Liver (tissue), 9 donors: ENCODE data around the gene ARPIN. TPM values are rescaled to one million over a fixed set of nuclear protein-coding genes. Genes with fewer than 3 reads are reported as not detected.

Experiments used
- DNase-seq: peaks from one replicate; pipeline ENCODE4 v3.0.0-alpha.2; 2017; ENCODE audit warnings: low spot score
- H3K27ac ChIP-seq, 2 donors: one replicate each; pipeline ENCODE4 v1.7.0; 2013; ENCODE audit warnings: inconsistent platforms in 2 of 2, low read length in 2 of 2, control low read depth in 1 of 2, low read depth in 1 of 2, mild to moderate bottlenecking in 1 of 2
- H3K27me3 ChIP-seq, 4 donors: one replicate each; pipeline versions ENCODE4 v1.6.1 to v1.7.0; 2013; ENCODE audit warnings: low read length in 3 of 4, inconsistent platforms in 1 of 4, mild to moderate bottlenecking in 1 of 4, moderate library complexity in 1 of 4; ENCODE audit not compliant: control insufficient read depth in 4 of 4, insufficient read depth in 4 of 4
- H3K36me3 ChIP-seq, 4 donors: one replicate each; pipeline versions ENCODE4 v1.6.1 to v1.7.0; 2013; ENCODE audit warnings: low read length in 3 of 4, mild to moderate bottlenecking in 3 of 4, low read depth in 1 of 4, moderate library complexity in 1 of 4; ENCODE audit not compliant: control insufficient read depth in 4 of 4, insufficient read depth in 3 of 4
- H3K4me1 ChIP-seq, 4 donors: one replicate each; pipeline versions ENCODE4 v1.6.1 to v1.7.0; 2013; ENCODE audit warnings: low read length in 3 of 4, mild to moderate bottlenecking in 3 of 4, moderate library complexity in 1 of 4; ENCODE audit not compliant: control insufficient read depth in 4 of 4, insufficient read depth in 4 of 4
- H3K4me3 ChIP-seq, 3 donors: one replicate each; pipeline versions ENCODE4 v1.6.1 to v1.7.0; 2013; ENCODE audit warnings: low read length in 3 of 3, control low read depth in 1 of 3, low read depth in 1 of 3, mild to moderate bottlenecking in 1 of 3
- H3K9ac ChIP-seq, 2 donors: one replicate each; pipeline ENCODE4 v1.7.0; 2013; ENCODE audit warnings: low read length in 2 of 2, mild to moderate bottlenecking in 2 of 2, moderate library complexity in 2 of 2, control low read depth in 1 of 2, low read depth in 1 of 2
- H3K9me3 ChIP-seq, 4 donors: one replicate each; pipeline versions ENCODE4 v1.6.1 to v1.7.0; 2013; ENCODE audit warnings: low read length in 3 of 4; ENCODE audit not compliant: control insufficient read depth in 4 of 4
- ATF3 ChIP-seq: IDR thresholded peaks from 2 replicates; pipeline ENCODE4 v1.6.1; 2016; ENCODE audit warnings: antibody characterized with exemption
- CTCF ChIP-seq: fragments of 150-350 bp; IDR thresholded peaks from 2 replicates; pipeline ENCODE4 v1.5.1; 2017; ENCODE audit warnings: improper control_type of control experiment, low read depth, low read length; ENCODE audit not compliant: missing input control
- EGR1 ChIP-seq, 2 donors: IDR thresholded peaks; 2 replicates each; pipeline ENCODE4 v1.6.1; 2016 to 2018; ENCODE audit warnings: antibody characterized with exemption in 2 of 2, low read depth in 2 of 2
- FOXA1 ChIP-seq: IDR thresholded peaks from 2 replicates; pipeline ENCODE4 v1.6.1; 2016; ENCODE audit warnings: antibody characterized with exemption
- FOXA2 ChIP-seq: IDR thresholded peaks from 2 replicates; pipeline ENCODE4 v1.6.1; 2016; ENCODE audit warnings: antibody characterized with exemption
- GABPA ChIP-seq, 2 donors: IDR thresholded peaks in 1 of 2; conservative IDR thresholded peaks in 1 of 2; 2 replicates each; pipeline ENCODE4 v1.6.1; 2016; ENCODE audit warnings: antibody characterized with exemption in 2 of 2, mild to moderate bottlenecking in 1 of 2, moderate library complexity in 1 of 2
- HNF4A ChIP-seq, 2 donors: conservative IDR thresholded peaks; 2 replicates each; pipeline ENCODE4 v1.6.1; 2016; ENCODE audit warnings: antibody characterized with exemption in 2 of 2, mild to moderate bottlenecking in 2 of 2
- HNF4G ChIP-seq: IDR thresholded peaks from 2 replicates; pipeline ENCODE4 v1.6.1; 2016; ENCODE audit warnings: antibody characterized with exemption
- JUND ChIP-seq, 2 donors: IDR thresholded peaks; 2 replicates each; pipeline ENCODE4 v1.6.1; 2016; ENCODE audit warnings: antibody characterized with exemption in 2 of 2
- MAX ChIP-seq: IDR thresholded peaks from 2 replicates; pipeline ENCODE4 v1.6.1; 2016; ENCODE audit warnings: antibody characterized with exemption
- NR2F2 ChIP-seq: IDR thresholded peaks from 2 replicates; pipeline ENCODE4 v1.6.1; 2016; ENCODE audit warnings: antibody characterized with exemption
- RAD21 ChIP-seq, 2 donors: IDR thresholded peaks; 2 replicates each; pipeline ENCODE4 v1.6.1; 2016; ENCODE audit warnings: antibody characterized with exemption in 2 of 2, mild to moderate bottlenecking in 2 of 2
- RXRA ChIP-seq, 2 donors: IDR thresholded peaks; 2 replicates each; pipeline ENCODE4 v1.6.1; 2017 to 2018; ENCODE audit warnings: antibody characterized with exemption in 2 of 2, mild to moderate bottlenecking in 1 of 2
- SP1 ChIP-seq: IDR thresholded peaks from 2 replicates; pipeline ENCODE4 v1.6.1; 2018; ENCODE audit warnings: antibody characterized with exemption, mild to moderate bottlenecking
- TAF1 ChIP-seq: conservative IDR thresholded peaks from 2 replicates; pipeline ENCODE4 v1.6.1; 2016; ENCODE audit warnings: antibody characterized with exemption, mild to moderate bottlenecking
- YY1 ChIP-seq: IDR thresholded peaks from 2 replicates; pipeline ENCODE4 v1.6.1; 2016; ENCODE audit warnings: antibody characterized with exemption, mild to moderate bottlenecking
- ZBTB33 ChIP-seq: IDR thresholded peaks from 2 replicates; pipeline ENCODE4 v1.6.1; 2016; ENCODE audit warnings: antibody characterized with exemption
- WGBS: extraction: QIAGEN DNeasy Blood & Tissue Kit; methylation state at CpG from one replicate; pipeline ENCODE4 v1.1.7; 2013; 5-methylcytosine and 5-hydroxymethylcytosine counted together
- polyA plus RNA-seq, 2 donors: library from polyadenylated mRNA; stranded (reverse) in 1 of 2; unstranded in 1 of 2; fragments of 200-250 nt in 1 of 2; fragments of >200 nt in 1 of 2; fragmentation: Nextera tagmentation in 1 of 2; extraction: Ambion mirVana in 1 of 2; gene quantifications; one replicate each; pipeline versions ENCODE4 v1.2.1 to v1.2.3, GENCODE V29; 2013 to 2015
- total RNA-seq, 2 donors: library from RNA; depleted of rRNA; stranded (reverse); fragments of >200 nt; gene quantifications; one replicate each; pipeline ENCODE4 v1.2.3, GENCODE V29; 2014
- TF ChIP-seq, protein P1 (sequence below): IDR thresholded peaks from 2 replicates; pipeline ENCODE4 v1.6.1; 2016; ENCODE audit warnings: antibody characterized with exemption, mild to moderate bottlenecking
- donor health status: healthy.
- donor health status: healthy.
- donor health status: healthy.
- donor health status: healthy.
- donor health status: healthy.

The ARPIN gene
- total and polyA plus RNA-seq, 4 donors: 1.6 to 7.2 (median 3.5) TPM

DNA sequence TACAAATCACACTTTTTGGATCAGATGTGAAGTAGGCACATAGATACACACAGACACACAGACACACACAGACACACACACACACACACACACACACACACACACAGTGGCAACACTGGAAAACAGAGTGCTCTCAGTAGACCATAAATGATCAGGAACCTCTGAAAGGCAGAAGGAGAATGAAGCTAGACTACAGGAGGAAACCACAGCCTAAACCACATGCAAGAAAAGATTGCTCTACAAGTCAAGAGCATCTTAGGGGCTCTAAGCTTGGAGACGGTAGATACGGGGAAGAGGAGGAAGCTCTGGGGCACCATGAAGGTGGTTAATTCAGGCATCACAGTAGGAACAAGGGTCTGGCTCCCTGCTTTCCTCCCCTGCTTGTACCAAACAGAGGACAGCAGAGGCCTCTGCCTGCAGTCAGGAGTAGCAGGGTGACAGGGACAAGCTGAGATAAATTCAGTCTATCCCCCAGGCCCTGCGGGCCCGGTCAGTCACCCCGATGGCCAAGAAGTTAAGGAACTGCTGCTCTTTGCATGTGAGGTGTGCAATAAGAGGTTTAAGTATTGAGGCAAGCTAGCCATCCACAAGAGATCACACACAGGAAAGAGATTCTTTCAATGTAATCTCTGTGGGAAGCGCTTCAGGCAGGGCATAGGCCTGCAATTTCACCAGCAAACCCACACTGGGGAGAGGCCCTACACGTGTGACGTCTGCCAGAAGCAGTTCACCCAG lies 23.5 kb upstream of the ARPIN start (continued):
- TF ChIP-seq, protein P1, sequence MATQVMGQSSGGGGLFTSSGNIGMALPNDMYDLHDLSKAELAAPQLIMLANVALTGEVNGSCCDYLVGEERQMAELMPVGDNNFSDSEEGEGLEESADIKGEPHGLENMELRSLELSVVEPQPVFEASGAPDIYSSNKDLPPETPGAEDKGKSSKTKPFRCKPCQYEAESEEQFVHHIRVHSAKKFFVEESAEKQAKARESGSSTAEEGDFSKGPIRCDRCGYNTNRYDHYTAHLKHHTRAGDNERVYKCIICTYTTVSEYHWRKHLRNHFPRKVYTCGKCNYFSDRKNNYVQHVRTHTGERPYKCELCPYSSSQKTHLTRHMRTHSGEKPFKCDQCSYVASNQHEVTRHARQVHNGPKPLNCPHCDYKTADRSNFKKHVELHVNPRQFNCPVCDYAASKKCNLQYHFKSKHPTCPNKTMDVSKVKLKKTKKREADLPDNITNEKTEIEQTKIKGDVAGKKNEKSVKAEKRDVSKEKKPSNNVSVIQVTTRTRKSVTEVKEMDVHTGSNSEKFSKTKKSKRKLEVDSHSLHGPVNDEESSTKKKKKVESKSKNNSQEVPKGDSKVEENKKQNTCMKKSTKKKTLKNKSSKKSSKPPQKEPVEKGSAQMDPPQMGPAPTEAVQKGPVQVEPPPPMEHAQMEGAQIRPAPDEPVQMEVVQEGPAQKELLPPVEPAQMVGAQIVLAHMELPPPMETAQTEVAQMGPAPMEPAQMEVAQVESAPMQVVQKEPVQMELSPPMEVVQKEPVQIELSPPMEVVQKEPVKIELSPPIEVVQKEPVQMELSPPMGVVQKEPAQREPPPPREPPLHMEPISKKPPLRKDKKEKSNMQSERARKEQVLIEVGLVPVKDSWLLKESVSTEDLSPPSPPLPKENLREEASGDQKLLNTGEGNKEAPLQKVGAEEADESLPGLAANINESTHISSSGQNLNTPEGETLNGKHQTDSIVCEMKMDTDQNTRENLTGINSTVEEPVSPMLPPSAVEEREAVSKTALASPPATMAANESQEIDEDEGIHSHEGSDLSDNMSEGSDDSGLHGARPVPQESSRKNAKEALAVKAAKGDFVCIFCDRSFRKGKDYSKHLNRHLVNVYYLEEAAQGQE: no peak
- TF ChIP-seq SP1 (no peak), JUND (IDR thresholded peaks at IDR 0.05) (no peak), EGR1 (IDR thresholded peaks at IDR 0.05; ENCODE audit: low read depth in 2 of 2) (no peak), FOXA2 (no peak), YY1 (no peak)

DNA sequence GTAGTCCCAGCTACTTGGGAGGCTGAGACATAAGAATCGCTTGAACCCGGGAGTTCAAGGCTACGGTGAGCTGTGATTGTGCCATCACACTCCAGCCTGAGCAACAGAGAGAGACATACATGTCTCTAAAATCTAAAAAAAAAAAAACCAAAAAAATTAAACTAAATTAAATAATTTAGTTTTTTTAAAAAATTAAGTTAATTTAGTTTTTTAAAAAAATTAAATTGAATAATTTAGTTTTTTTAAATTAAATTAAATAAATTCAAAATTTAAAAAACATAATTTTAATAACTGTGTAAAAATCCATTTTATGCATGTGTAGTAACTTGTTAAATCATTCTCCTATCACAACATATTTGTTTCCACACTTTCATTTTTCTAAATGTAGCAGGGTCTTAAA lies 20.1 kb upstream of the ARPIN start:
- peaks cover 0 to 9% (median 2%) of the 10 kb centered on the region in 4 donors for H3K4me1 ChIP-seq
- H3K9me3 ChIP-seq: no peaks in the 10 kb centered on the region
- H3K36me3 ChIP-seq: no peaks in the 10 kb centered on the region
- H3K9ac ChIP-seq: no peak overlapping the region
- TF ChIP-seq RXRA (IDR thresholded peaks at IDR 0.05) (no peak), JUND (IDR thresholded peaks at IDR 0.05) (no peak), FOXA1 (no peak), HNF4A (conservative IDR thresholded peaks at IDR 0.05) (no peak), ZBTB33 (no peak), FOXA2 (no peak), YY1 (no peak), SP1 (no peak), EGR1 (IDR thresholded peaks at IDR 0.05; ENCODE audit: low read depth in 2 of 2) (no peak), RAD21 (IDR thresholded peaks at IDR 0.05) (no peak), TAF1 (no peak), ATF3 (no peak), HNF4G (no peak), MAX (no peak), GABPA (IDR thresholded peaks at IDR 0.05 in 1 of 2, conservative IDR thresholded peaks at IDR 0.05 in 1 of 2) (no peak), CTCF (no peak), NR2F2 (no peak)
- TF ChIP-seq, protein P1: no peak
- H3K27me3 ChIP-seq: no peaks in the 10 kb centered on the region
- H3K27ac ChIP-seq: no peak overlapping the region
- no peak overlapping the region for H3K4me3 ChIP-seq
- 96% methylated on average over 3 of the region's 3 CpGs for WGBS
- no peak for DNase-seq
